Measurements from ENCODE around the gene RERE.

Gene RERE

DNA sequence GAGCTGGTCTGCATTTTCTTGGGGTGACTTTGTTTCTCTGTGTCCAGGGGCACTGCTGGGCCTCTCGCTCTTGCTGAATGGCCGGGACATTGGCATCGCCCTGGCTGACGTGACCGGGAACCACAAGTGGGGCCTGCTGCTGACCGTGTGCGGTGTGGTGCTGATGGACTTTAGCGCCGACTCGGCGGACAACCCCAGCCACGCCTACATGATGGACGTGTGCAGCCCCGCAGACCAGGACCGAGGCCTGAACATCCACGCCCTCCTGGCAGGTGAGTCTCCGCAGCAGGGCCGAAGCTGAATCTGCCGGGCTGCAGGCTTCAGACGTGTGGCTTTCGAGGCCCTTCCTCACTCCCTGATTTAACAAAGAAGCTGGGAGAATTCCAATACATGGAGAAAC, 491.7 kb downstream of the RERE start:
- TF ChIP-seq, protein P1, sequence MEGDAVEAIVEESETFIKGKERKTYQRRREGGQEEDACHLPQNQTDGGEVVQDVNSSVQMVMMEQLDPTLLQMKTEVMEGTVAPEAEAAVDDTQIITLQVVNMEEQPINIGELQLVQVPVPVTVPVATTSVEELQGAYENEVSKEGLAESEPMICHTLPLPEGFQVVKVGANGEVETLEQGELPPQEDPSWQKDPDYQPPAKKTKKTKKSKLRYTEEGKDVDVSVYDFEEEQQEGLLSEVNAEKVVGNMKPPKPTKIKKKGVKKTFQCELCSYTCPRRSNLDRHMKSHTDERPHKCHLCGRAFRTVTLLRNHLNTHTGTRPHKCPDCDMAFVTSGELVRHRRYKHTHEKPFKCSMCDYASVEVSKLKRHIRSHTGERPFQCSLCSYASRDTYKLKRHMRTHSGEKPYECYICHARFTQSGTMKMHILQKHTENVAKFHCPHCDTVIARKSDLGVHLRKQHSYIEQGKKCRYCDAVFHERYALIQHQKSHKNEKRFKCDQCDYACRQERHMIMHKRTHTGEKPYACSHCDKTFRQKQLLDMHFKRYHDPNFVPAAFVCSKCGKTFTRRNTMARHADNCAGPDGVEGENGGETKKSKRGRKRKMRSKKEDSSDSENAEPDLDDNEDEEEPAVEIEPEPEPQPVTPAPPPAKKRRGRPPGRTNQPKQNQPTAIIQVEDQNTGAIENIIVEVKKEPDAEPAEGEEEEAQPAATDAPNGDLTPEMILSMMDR (IDR thresholded peaks at IDR 0.05; ENCODE audit: extremely low read depth, insufficient read depth, missing control alignments): no peak
- DNase-seq (ENCODE audit: low spot score): no peak
- in situ Hi-C loops (cut with MboI; ENCODE audit: low pct_unique_long_range_greater_than_20kb, low sequenced_read_pairs, unreplicated experiment): no loop called here

DNA sequence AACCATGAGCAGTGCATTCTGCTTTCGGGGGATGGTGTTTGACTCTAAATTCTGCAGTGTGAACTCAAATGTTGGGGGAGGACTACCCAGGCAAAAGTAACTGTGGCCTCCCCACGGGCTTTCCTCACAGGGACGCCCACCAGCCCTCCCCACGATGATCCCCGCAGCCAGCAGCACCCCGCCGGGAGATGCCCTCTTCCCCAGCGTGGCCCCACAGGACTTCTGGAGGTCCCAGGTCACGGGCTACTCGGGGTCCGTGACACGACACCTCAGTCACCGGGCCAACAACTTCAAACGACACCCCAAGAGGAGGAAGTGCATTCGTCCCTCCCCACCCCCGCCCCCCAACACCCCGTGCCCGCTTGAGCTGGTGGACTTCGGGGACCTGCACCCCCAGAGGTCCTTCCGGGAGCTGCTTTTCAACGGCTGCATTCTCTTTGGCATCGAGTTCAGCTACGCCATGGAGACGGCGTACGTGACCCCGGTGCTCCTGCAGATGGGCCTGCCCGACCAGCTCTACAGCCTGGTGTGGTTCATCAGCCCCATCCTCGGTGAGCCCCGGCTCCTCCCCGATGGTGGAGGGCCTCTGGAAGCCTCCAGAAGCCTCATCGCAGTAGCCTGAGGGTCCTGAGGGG, 493.1 kb downstream of the RERE start:
- DNase-seq (ENCODE audit: low spot score): no peak
- TF ChIP-seq, protein P1 (IDR thresholded peaks at IDR 0.05; ENCODE audit: extremely low read depth, insufficient read depth, missing control alignments): no peak
- in situ Hi-C loops (cut with MboI; ENCODE audit: low pct_unique_long_range_greater_than_20kb, low sequenced_read_pairs, unreplicated experiment): no loop called here

DNA sequence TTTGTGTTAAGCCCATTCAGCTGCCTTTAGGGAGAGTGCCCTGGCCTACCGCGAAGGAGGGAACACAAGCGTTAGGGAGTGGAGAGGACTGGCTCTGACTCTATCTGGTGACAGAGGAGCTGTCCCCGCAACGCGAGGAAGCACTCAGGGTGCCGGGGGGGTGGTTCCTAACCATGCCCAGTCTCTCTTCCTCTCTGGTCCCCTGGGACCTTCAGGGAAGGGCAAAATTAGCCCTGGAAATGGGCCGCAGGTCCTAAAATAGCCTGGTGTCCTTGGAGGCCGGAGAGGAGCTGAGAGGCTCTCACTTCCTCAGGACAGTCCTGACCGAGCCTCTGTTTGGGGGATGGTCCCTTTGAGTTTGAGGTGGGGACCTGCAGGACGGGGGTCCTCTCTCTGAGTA, 493.7 kb downstream of the RERE start:
- in situ Hi-C loops (cut with MboI; ENCODE audit: low pct_unique_long_range_greater_than_20kb, low sequenced_read_pairs, unreplicated experiment): no loop called here
- TF ChIP-seq, protein P1 (IDR thresholded peaks at IDR 0.05; ENCODE audit: extremely low read depth, insufficient read depth, missing control alignments): no peak
- no peak for DNase-seq (ENCODE audit: low spot score)

DNA sequence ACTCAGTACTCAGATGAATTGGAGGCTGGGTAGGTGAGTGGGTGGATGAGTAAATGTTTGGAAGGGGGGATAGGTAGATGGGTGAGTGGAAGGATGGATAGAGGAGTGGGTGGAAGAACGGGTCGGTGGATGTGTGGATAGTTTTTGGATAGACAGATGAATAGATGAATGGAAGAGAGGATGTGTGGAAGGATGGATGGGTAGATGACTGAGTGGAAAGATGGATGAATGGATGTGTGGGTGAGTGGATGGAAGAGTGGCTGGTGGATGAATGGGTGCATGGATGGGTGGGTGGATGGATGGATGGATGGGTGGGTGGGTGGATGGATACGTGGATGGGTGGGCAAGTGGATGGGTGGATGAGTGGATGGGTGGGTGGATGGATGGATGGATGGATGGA, 495.8 kb downstream of the RERE start:
- in situ Hi-C loops (cut with MboI; ENCODE audit: low pct_unique_long_range_greater_than_20kb, low sequenced_read_pairs, unreplicated experiment): no loop called here
- TF ChIP-seq, protein P1 (IDR thresholded peaks at IDR 0.05; ENCODE audit: extremely low read depth, insufficient read depth, missing control alignments): no peak

DNA sequence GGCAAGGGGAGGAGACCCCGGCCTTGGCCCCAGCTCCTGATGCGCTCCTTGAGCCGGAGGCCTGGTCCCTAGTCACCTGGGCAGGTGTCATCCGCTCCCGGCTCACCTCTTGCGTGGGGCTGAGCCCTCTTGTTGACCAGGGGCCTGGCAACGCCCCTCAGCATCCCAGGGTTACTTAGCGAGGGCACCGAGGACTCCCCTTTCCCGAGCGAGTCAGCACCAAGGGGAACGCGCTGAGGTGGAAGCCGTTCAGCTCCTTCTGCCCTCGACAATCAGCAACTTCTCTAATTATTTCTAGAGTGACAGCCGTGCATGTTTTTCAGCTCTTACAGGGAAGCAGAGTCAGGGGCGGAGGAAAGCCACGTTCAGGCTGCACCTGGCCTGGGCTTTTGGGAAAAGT, 499.0 kb downstream of the RERE start:
- in situ Hi-C loops (cut with MboI; ENCODE audit: low pct_unique_long_range_greater_than_20kb, low sequenced_read_pairs, unreplicated experiment): loop anchor here (10.0 kb wide), 1 partner anchor 304 kb away; no protein-coding TSS in a partner anchor
- TF ChIP-seq, protein P1 (IDR thresholded peaks at IDR 0.05; ENCODE audit: extremely low read depth, insufficient read depth, missing control alignments): no peak
- no peak for DNase-seq (ENCODE audit: low spot score)

More for the DNA sequence above, 495.8 kb downstream of the RERE start:
- DNase-seq (ENCODE audit: low spot score): no peak

DNA sequence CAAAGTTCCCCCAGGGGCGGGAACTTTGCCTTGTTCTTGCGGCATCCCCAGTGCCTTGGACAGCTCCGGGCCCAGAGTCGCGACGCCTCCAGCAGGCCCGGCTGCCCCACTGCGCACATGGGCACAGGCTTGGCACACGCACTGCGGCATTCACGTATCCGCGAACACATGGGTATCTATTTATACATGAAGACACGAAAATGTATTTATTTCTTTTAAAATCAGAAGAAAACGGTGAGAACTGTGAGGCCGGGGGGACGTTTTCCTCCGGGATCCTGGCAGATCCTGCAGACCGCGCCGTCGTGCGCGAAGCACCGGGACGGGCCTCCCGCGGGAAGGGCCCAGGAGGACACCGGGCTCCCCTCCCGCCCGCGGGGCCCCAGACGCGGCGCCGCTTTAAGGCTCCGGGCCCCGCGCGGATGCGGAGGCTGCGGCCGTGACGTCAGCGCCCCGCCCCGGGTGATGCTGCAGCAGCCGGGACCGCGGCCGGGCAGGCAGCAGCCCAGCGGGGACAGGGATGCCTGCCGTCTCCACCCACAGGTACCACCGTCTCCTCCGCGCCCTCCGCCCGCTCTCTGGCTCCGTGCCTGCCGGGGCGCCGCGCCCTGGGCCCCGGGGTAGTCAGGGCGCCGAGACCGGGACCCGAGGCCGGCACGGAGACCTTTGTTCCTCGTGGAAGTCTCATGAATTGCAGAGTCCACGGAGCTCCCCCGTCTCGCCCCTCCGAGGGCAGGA, 499.6 kb downstream of the RERE start, which contains the start of gene SLC45A1:
Gene SLC45A1, plus strand, starts transcription at position 468 of the 735 bp plus-strand sequence. CDS start 6,216 bp downstream, outside the sequence.
- TF ChIP-seq, protein P1 (IDR thresholded peaks at IDR 0.05; ENCODE audit: extremely low read depth, insufficient read depth, missing control alignments): no peak
- DNase-seq (ENCODE audit: low spot score): peak; percentile 88
- in situ Hi-C loops (cut with MboI; ENCODE audit: low pct_unique_long_range_greater_than_20kb, low sequenced_read_pairs, unreplicated experiment): loop anchor here (10.0 kb wide), 1 partner anchor 303 kb away; no protein-coding TSS in a partner anchor

Data from GM13977 (cell line).